Uterus (tissue), 4 donors: ENCODE measurements around the gene AOAH. TPM values are rescaled to one million over a fixed set of nuclear protein-coding genes. Genes with fewer than 3 reads are reported as not detected.

Experiments used
- DNase-seq, 2 donors: peaks; one replicate each; pipeline ENCODE4 v3.0.0-alpha.2; 2019 to 2020
- H3K27ac ChIP-seq, 2 donors: fragments of 200-600 bp; sonication (generic); 1 replicate in 1 of 2; 2 replicates in 1 of 2; pipeline ENCODE4 v1.5.1; 2016 to 2018
- H3K27me3 ChIP-seq, 2 donors: fragments of 200-600 bp; sonication (generic); one replicate each; pipeline ENCODE4 v1.5.1; 2018 to 2019; ENCODE audit warnings: control low read depth in 1 of 2
- H3K36me3 ChIP-seq, 2 donors: fragments of 200-600 bp; sonication (generic); one replicate each; pipeline ENCODE4 v1.5.1; 2019; ENCODE audit warnings: control low read depth in 1 of 2
- H3K4me1 ChIP-seq, 2 donors: fragments of 200-600 bp; sonication (generic); one replicate each; pipeline ENCODE4 v1.5.1; 2018 to 2019; ENCODE audit warnings: control low read depth in 1 of 2
- H3K4me3 ChIP-seq, 2 donors: fragments of 200-600 bp; sonication (generic); 1 replicate in 1 of 2; 2 replicates in 1 of 2; pipeline ENCODE4 v1.5.1; 2018 to 2019; ENCODE audit warnings: mild to moderate bottlenecking in 1 of 2
- H3K9me3 ChIP-seq, 2 donors: fragments of 200-600 bp; sonication (generic); one replicate each; pipeline ENCODE4 v1.5.1; 2019; ENCODE audit warnings: control low read depth in 1 of 2
- POLR2A ChIP-seq, 2 donors: fragments of 450-650 bp; IDR thresholded peaks; one replicate each; pipeline ENCODE4 v1.6.1; 2016; ENCODE audit warnings: antibody characterized with exemption in 2 of 2, mild to moderate bottlenecking in 1 of 2, moderate library complexity in 1 of 2
- intact Hi-C: fragments of 100-400 bp; cut with DNase I; formaldehyde crosslinking; loops from one replicate; pipeline ENCODE4 v1.15.1; 2023; ENCODE audit warnings: low total_unique reads
- total RNA-seq, 4 donors: library from RNA; depleted of rRNA in 3 of 4; stranded (reverse); fragments of >200 nt in 3 of 4; gene quantifications; one replicate each; pipeline versions ENCODE4 v1.1.0 to v1.2.4, GENCODE V29; 2014 to 2023
- TF ChIP-seq, protein P1 (sequence below), 4 experiments: fragments of 200-600 bp in 2 of 4; fragments of 450-650 bp in 2 of 4; sonication (generic) in 2 of 4; IDR thresholded peaks; one replicate each; pipeline ENCODE4 v1.5.1; 2016 to 2019; ENCODE audit warnings: antibody characterized with exemption in 4 of 4, mild to moderate bottlenecking in 2 of 4, moderate library complexity in 1 of 4
- donor health status: DM: yes; HTN: yes; CAD: no.

The AOAH gene
- total RNA-seq, 4 donors from 2014 or later, result 5.5 to 60.9 (median 8.6) TPM

- Histone ChIP-seq H3K9me3 (no peaks in the 10 kb centered on the region), H3K36me3 (no peaks in the 10 kb centered on the region), H3K27me3 (no peaks in the 10 kb centered on the region), H3K27ac (no peak overlapping the region), H3K4me1 (no peaks in the 10 kb centered on the region), H3K4me3 (no peak overlapping the region)
- TF ChIP-seq, protein P1, sequence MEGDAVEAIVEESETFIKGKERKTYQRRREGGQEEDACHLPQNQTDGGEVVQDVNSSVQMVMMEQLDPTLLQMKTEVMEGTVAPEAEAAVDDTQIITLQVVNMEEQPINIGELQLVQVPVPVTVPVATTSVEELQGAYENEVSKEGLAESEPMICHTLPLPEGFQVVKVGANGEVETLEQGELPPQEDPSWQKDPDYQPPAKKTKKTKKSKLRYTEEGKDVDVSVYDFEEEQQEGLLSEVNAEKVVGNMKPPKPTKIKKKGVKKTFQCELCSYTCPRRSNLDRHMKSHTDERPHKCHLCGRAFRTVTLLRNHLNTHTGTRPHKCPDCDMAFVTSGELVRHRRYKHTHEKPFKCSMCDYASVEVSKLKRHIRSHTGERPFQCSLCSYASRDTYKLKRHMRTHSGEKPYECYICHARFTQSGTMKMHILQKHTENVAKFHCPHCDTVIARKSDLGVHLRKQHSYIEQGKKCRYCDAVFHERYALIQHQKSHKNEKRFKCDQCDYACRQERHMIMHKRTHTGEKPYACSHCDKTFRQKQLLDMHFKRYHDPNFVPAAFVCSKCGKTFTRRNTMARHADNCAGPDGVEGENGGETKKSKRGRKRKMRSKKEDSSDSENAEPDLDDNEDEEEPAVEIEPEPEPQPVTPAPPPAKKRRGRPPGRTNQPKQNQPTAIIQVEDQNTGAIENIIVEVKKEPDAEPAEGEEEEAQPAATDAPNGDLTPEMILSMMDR (IDR thresholded peaks at IDR 0.05), result no peak
- TF ChIP-seq POLR2A (IDR thresholded peaks at IDR 0.05), result no peak
- no peak for DNase-seq
- intact Hi-C loops, result no loop called here
These were observed 60.8 kb downstream of the AOAH start for GRCh38 chr7:36663481-36663880.

- no peaks in the 10 kb centered on the region for H3K9me3 ChIP-seq
- no peak overlapping the region for H3K4me3 ChIP-seq
- H3K4me1 ChIP-seq, result no peaks in the 10 kb centered on the region
- intact Hi-C loops, result no loop called here
- H3K36me3 ChIP-seq, result no peaks in the 10 kb centered on the region
- no peaks in the 10 kb centered on the region for H3K27me3 ChIP-seq
- no peak for DNase-seq
- H3K27ac ChIP-seq, result no peak overlapping the region
- TF ChIP-seq, protein P1 (IDR thresholded peaks at IDR 0.05), result no peak
- no peak for TF ChIP-seq POLR2A (IDR thresholded peaks at IDR 0.05)
These were observed 63.0 kb downstream of the AOAH start for GRCh38 chr7:36661135-36661840.

- Histone ChIP-seq H3K27me3 (no peaks in the 10 kb centered on the region), H3K9me3 (no peaks in the 10 kb centered on the region), H3K4me1 (no peaks in the 10 kb centered on the region), H3K27ac (no peak overlapping the region), H3K36me3 (no peaks in the 10 kb centered on the region), H3K4me3 (no peak overlapping the region)
- no peak for TF ChIP-seq POLR2A (IDR thresholded peaks at IDR 0.05)
- TF ChIP-seq, protein P1 (IDR thresholded peaks at IDR 0.05), result no peak
- intact Hi-C loops, result no loop called here
- DNase-seq, result no peak
These were observed 64.5 kb downstream of the AOAH start for GRCh38 chr7:36659638-36660341.

DNA sequence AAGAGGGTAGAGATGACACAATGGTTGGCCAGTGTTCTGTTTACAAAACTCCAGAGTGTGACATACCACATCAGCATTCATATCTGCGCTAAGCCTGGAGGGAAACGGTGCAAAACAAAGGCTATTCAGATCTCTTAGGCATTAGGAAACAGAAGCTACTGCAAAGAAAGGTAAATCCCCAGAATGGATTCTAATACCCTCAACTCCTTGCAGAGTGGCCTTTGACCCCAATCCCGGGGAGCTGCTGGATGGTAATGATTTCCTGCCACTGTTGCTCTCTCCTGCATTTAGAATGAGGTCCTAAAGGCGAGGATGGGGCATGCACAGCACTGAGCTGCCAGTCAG lies 65.2 kb downstream of the AOAH start:
- H3K27ac ChIP-seq, result no peak overlapping the region
- no peaks in the 10 kb centered on the region for H3K9me3 ChIP-seq
- intact Hi-C loops, result no loop called here
- TF ChIP-seq, protein P1 (IDR thresholded peaks at IDR 0.05), result no peak
- no peak for TF ChIP-seq POLR2A (IDR thresholded peaks at IDR 0.05)
- no peaks in the 10 kb centered on the region for H3K36me3 ChIP-seq
- no peaks in the 10 kb centered on the region for H3K4me1 ChIP-seq
- no peak overlapping the region for H3K4me3 ChIP-seq
- H3K27me3 ChIP-seq, result no peaks in the 10 kb centered on the region
- no peak for DNase-seq
